T1000 (cell line): ENCODE measurements around the gene ADAMTS17.

ENCODE experiments used
- DNase-seq: peaks from one replicate; lab custom pipeline; 2025; ENCODE audit warnings: mixed read lengths; lab: John Stamatoyannopoulos, UW

The ADAMTS17 gene

DNA sequence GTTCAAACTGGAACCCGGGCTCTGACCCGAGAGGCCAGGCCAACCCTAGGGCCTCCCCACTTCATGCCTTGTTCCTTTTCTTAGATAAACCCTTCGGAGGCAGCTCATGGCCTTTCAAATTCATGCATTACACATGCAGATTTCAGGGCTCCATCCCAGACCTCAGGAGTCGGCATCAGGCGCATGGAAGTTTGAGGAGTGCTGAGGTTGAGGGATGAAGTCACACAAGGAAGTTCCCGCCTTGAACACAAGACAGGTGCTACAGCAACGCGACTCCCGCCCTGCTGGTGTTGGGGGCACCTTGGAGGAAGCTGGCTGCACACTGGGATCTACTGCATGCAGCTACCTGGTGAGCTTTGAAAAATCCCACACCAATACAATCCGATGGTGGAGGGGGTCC is 363.3 kb downstream of the ADAMTS17 start:
- no peak for DNase-seq

DNA sequence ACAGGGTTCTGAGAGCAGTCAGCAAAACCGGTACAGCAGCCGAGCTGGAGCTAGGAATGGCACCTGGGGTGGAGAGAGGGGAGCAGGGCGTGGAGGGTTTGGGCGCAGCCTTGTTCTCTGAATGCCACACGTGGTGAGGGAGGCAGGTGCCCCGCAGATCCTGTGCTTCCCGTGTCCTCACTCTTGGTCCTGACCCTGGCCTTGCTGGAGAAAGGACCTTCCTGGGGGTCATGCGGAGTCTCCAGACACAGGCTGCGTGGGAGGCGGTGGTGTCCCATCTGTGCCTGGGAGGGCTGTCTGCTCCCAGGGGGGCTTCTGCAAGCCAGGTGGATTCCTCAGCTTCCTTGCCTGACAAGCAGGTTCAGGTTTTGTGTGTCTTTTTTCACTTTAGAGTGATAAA is 363.8 kb downstream of the ADAMTS17 start:
- no peak for DNase-seq

DNA sequence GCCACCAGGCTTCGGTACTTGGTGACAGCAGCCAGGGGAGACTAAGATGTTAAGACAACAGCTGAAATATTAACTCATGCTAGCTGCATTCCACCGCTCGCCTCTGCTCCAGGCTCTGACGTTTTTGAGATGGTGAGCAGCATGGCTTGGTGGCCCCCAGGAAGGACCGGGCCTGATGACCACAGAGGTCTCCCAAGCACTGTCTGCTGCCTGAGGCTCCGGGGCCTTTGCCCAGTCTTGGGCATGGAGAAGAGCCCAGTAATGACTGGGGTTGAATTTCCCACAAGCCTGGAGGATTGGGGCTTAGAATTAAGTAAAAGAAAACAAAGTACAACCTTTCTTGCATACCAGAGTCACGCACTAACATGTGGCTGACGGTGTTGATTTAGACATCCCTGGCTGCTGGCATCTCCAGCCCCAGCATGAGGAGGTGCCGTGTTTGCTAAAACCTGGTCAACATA is 364.9 kb downstream of the ADAMTS17 start:
- peak; percentile 50 for DNase-seq

DNA sequence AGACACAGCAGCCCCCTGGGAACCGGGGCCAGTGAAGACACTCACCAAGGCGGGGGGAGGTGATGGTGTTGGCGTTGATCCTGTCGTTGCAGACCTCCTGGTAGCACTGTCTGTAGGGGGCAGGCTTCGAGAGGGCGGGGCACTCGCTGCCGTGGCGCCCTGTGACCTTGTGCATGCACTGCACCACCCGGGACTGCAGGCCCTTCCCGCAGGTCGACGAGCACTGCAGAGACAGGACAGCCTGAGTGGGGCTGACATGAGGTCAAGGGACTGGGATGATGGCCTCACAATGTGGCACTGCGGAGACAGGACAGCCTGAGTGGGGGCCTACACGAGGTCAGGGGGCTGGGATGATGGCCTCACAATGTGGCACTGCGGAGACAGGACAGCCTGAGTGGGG is 365.8 kb downstream of the ADAMTS17 start:
- no peak for DNase-seq

DNA sequence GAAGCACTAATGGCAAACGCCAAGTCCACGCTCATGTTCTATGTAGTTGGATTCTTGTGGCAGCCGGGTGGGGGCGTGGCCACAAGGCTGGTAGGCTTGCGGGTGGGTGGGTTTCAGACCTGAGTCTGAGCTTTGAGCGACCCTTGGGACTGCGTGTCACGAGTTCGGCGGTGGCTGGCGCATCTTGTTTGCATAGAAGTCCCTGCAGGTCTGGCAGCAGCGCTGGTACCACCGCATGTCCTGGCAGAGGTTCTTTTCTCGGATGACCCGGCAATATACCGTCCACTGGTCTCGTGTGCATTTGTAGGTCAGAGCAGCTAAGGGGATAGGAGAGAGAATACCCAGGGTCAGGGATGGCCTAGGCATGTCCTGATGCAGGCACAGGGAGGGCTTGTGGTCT is 367.5 kb downstream of the ADAMTS17 start:
- no peak for DNase-seq

DNA sequence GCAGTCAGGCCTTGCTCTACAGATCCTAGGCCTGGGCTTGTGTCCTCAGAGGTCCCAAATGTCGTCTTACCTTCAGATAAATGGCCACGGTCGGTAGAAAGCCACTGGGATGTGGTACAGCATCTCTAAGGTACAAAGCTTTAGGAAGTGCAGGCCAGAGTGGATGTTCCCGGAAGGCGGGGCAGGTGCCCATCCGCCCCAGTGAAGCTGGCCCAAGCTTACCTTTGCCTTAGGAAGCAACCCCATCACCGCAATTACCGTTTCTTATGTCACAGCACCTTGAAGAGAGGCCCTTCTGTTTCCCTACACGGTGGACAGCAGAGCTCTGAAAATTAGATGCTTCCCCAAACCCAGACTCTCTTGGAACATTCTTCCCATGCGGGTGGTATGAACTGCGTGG is 368.4 kb downstream of the ADAMTS17 start:
- DNase-seq = no peak

DNA sequence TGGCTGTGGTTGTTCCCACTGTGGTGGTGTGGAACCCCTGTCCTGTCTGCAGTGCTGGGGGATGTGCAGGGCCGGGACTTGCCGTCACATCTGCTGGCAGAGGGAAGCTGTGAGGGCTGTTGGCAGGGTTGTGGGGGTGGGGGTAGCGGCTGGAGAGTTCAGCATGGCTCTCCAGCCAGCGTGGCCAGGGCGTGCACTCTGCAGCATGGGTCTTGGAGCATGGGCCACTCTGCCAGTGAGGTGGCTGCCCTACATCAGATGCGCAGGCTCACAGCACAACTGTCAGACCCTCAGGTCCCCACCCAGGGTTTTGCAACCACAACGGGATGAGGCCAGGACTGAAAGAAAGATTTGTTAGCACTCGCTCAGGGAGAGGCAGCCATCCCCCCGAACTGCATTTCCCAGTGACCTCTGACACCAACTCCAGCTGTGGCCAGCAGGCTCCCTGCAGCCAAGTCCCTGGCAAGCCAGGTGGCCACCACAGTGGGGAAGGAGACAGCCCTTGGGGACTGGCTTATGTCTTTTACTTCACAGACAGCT is 370.8 kb downstream of the ADAMTS17 start:
- no peak for DNase-seq

DNA sequence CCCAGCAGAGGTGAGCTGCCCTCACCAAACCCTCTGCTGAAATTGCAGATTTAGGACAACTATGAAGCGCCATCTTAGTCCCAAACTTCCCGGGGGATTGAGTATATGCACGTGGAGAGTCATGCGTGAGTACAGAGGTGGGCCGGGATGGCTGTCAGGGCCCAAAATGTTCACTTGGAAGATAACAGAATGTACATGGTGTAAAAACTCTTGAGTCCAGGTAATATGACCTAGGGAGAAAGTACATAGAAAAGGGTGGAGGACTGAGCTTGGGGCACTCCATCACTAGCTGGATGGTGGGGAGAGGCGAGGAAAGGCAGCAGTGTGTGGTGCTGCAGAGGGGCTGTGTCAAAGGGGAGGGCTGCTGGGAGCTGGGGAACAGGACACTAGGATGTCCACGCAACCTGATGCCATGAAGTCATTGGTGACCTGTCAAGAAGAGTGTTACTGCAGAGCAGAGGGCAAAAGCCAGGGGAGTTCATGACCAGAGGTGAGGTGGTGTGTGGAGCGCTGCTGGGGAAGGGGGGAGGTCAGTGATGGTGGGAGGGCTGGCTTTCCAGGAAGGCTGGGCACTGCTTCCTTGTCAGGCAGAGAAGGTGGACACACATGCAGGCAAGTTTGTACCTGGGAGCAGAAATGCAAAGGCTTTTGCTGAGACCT is 372.4 kb downstream of the ADAMTS17 start:
- DNase-seq = no peak

DNA sequence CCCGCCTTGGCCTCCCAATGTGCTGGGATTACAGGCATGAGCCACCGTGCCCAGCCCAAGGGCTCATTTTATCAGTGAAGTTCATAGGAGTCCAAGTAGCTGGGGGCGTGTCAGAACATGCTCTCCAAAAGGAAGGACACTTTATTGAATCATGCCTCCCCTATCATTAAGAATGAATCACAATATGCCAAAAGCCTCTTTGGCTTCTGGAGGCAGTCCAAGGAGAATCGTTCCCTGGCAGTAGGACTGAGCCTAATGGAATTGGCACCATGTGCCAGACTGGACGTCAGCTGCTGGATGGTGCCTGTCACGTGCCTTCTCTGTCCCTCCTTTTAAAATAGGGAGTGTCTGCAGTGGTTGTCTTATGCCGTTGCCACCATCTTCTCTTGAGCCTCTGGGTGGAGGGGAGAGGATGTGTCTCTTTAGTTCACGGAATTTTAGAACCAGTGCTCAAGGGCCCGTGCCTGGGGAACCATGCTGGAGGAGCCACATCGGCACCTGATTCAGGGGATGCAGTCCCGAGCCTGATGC is 373.9 kb downstream of the ADAMTS17 start:
- peak; percentile 63 for DNase-seq

DNA sequence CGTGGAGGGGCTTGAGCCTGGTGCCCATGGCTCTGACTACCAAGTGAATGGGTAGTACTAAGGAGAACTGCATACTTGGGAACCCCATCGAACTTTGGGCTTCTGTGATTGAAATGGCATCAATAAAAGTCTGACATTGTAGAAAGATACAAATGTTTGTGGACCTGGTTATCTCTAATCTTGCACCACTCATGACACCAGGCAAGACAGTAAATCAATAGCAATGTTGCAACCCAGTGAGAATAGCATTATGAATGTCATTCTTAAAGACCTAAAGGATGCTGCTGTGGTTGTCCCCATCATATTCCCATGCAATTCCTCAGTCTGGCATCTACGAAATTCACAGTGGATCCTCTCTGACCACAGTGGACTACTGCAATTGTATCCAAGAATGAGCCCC is 375.0 kb downstream of the ADAMTS17 start:
- no peak for DNase-seq

DNA sequence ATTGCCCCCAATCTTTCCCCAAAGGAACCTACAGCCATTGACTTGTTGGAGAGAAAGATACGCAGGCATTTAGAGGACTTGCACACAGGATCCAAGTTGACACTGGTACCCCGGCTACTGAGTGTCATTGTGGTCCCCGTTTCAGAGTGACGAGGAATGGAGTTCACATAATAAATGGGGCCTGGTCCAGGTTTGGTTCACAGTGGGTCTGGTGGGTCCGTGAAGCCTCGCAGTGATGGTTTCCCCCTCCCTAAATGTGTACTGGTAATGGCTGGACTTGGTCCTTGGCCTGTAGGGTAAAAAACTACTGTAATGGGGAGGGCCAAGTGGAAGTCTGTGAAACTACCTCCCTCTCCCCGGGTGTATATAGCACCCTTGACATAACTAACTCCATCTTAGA is 376.4 kb downstream of the ADAMTS17 start:
- no peak for DNase-seq

DNA sequence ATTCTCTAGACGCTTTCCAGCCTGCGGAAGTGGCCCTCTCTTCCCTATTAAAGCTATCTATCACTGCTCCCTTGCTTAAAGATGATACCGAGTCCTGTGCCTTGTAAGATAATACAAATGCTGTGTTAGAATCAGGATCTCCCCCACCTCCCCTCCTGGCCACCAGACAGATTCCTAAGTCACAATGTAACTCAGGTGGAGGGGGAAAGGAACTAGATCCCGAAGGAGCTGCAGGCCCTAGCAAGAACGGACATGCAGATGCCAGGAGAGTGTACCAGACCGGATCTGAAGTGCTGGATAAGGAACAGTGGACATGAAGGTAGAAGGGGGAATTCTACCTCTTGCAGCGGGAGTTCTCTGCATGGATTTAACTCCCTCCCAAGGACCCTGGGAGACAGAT is 377.8 kb downstream of the ADAMTS17 start:
- DNase-seq = no peak

DNA sequence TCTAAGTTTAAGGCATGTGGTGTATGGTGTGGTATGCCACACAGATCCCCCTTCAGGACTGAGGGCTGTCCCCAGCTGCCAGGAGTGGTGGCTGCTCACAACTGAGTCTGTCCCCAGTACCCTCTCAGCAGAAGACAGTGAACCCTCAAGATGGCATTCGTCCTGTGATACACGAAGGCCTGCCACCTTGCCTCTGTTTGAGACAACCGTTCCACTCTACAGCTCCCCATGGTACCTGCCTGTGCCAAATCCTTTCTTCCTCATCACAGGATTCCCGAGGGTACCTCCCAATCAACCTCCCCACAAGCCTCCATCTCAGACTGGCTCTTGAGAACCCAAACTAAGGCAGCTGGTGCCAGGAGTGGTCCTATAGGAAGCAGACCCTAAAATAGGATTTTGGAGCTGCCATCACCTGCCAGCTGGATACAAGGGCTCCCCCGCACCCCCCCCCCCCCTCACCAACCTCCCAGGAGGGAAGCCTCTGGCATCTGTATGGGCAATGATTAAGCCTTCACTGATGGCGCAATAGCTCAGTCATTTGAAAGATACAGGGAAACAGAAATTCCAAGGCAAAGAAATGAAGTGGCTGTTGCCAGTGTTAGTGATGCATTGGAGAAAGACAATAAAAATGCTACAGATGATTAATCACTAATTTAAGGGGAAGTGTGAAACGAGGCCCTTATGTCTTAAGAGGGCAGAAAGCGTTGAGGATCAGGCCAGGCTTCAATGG is 378.5 kb downstream of the ADAMTS17 start:
- DNase-seq = no peak

DNA sequence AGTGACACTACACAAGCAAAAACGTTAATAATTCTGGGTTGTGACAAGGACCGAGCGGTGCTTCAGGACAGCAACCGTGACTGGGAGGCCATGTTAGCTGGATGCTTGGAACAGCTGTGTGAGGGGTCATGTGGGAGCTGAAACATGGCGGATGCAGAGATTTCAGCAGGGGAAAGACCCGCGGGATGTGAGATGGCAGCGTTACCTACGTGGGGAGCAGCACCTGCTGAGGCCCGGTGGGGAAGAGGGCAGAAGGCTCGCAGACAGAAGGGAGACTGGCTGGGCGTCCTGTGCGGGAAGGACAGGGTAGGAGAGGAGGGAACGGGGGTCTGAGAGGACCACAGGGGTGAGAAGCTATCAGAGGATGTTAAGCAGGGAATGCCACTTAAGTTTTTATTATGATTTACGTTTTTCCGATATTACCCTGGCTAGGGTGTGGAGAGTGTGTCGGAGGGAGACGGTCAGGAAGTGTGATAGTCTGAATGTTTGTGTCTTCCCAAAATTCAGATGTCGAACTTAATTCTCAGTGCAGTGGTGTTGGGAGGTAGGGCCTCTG is 379.7 kb downstream of the ADAMTS17 start:
- DNase-seq = no peak

DNA sequence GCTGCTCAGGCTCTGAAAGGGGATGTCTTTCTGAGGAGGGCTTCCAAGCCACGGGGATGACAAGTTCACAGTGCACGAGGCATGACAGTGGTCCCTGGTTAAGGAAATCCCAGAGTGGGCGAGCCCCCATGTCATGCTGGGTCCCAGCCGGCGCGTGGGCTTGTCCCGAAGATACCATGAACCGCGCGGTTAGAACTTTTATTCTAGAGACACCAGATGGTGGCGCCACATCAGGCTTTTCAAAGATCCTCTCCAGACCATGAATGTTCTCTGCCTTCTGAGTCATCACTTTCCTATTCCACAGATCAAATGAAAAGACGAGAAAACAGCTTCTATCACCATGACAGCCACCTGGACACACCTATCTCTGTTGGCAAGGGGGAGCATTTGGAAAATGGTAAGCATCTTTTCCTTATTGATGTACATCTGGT is 380.7 kb downstream of the ADAMTS17 start:
- DNase-seq = no peak

DNA sequence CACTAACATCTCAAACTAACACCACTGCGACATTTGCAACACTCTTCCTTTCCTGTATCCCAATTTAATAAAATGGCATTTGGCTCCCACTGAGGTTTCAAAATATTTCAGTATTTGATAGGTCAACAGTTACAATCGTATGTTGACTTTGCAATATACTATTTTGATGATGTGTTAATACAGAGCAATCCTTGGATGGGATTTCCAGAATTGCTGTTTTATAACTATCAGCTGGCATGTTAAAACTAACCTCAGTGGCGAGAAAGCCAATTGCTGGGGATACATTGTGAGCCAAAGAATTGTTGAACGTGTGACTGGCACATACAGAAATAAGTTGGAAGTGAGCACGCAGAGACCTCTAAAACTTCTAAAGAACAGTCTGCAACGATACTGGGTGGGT is 382.4 kb downstream of the ADAMTS17 start:
- no peak for DNase-seq

DNA sequence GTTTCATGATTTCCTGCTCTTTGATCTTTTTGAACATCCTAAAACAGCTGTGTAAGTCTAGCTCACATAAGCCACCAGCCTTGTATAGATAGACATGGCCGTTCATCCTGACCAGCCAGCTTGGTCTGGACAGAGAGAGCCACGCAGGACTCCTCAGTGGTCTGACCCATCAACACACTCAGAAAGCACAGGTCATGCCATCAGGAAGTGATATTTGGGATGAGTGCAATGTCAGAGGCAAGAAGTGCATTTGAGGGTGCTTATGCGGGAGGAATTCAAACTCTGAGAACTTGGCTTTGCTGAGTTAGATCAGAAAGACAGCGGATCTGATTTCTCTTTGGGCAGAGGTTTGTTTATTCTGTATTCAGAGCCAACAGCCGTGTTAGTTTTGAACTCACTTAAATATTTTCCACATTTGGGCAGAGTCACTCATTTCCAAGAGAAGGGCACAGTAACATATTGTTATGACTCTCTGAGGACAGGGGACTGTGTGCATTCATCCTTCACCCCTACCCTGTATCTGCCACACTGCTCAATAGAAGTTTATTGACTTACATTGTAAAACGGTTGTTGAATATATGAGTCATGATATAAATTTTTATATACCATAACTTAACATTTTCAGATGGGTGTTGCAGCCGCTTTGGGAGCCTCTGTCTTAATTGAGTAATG is 383.2 kb downstream of the ADAMTS17 start:
- no peak for DNase-seq

DNA sequence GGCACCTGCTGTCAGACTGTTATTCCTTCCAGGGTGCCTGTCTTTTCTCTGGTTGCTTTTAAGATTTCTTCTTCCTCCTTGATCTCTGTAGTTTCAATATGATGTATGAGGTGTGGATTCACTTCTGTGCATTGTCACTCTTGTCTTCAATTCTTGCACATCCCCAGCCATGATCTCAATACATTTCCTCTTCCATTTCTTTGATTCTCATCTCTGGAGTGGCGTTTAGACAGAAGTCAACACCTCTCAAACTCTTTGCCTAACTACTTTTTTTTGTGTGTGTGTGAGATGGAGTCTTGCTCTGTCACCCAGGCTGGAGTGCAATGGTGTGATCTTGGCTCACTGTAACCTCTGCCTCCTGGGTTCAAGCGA is 384.1 kb downstream of the ADAMTS17 start:
- no peak for DNase-seq

DNA sequence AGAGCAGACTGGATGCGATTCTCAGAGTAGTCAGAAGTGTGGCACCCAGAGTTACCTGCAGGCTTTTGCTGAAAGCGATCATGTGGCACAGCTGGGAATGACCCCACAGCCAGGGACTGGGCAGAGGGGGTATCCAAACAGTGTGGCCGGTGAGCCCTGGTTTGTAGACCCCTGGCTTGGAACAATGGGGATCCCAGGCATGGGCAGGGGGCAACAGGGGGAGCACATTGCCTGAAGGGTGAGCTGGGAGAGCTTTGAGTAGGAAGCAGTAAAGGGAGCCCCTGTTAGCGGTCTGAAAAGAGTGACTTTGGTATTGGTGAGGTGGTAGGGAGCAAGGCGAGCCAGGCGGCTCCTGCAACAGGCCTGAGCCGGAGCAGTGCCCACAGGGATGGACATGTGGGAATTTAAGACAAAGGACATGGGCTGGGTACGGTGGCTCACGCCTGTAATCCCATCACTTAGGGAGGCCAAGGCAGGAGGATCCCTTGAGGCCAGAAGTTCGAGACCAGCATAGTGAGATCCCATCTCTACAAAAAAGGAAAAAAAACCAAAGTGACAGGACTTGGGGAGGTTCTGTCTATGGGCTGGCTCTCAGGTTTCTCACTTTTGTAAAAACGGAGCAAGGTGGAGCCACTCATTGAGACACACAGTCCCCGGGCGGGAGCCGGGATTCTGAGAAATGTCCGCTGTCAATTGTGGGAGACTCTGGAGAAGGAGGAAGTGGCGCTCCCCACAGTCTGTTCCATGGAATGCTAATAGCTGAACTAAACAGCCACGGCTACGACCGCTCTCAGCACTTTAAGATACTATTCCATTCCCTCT is 384.7 kb downstream of the ADAMTS17 start:
- no peak for DNase-seq

DNA sequence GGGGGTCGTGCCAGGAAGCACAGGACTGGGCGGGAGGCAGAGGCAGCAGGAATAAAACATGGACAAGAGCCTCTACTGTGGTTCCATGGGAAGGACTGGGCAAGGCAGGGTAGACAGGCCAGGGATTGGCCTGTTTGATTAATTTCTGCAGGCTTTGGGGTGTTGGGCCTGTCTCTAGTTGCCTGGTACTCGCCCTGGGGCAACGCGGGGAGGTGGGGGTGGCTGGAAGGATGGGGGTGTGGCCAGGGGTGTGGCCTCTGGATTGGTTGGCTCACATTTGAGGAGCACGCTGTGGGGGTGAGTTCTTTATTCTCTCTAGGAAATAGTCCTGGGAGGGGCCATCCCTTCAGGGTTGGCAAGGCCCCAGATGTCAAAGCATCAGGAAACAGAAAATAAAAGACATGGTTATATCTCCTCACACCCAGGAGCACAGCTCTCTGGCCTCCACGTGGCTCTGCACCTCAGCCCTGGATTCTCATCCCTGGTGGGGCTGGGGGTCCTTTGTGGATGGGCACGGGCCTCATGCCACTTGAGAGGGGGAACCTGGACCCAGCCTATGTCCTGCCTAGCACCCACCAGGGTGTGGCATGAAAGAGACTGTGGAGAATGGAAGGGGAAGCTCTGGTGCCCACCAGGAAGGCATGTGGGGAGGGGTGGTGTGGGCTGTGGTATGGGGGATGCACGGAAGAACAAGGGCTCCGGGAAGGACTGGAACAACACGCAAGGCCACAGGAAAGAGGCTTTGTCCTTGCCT is 385.6 kb downstream of the ADAMTS17 start:
- DNase-seq = no peak

DNA sequence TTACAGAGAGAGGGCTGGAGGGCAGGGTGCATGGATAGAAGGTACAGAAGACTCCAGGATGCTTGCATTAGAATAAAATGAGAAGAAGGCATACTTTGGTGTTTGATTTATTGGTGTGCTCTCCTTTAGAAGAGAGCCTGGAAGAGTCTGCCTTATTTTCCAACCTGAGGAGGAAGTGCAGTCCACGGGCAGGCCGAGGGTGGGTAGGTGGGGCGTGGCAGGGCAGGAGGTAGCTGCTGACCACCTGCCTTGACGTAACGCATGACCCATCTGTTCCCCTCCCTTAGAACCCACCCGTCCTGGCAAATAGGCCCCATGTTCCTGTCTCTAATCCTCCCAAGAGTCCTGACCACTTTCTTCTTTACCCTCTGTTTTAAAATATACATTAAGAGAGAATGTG is 386.2 kb downstream of the ADAMTS17 start:
- no peak for DNase-seq
